Cardiac fibroblast (primary cell): ENCODE data around the gene RSPH9.

ENCODE experiments used
- DNase-seq, 2 donors: peaks; one replicate each; pipeline versions ENCODE4 v3.0.0 to v3.0.0-alpha.2; 2010; ENCODE audit warnings: low read depth in 2 of 2
- H3K4me3 ChIP-seq, 2 donors: replicated peaks in 1 of 2; 1 replicate in 1 of 2; 2 replicates in 1 of 2; pipeline ENCODE4 v1.5.1; 2011; ENCODE audit warnings: low read depth in 2 of 2, low read length in 2 of 2, mild to moderate bottlenecking in 2 of 2, moderate library complexity in 1 of 2
- CTCF ChIP-seq: IDR thresholded peaks from one replicate; pipeline ENCODE4 v1.5.1; 2011; ENCODE audit warnings: low read depth, mild to moderate bottlenecking, low read length, inconsistent platforms

Gene RSPH9, protein sequence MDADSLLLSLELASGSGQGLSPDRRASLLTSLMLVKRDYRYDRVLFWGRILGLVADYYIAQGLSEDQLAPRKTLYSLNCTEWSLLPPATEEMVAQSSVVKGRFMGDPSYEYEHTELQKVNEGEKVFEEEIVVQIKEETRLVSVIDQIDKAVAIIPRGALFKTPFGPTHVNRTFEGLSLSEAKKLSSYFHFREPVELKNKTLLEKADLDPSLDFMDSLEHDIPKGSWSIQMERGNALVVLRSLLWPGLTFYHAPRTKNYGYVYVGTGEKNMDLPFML

GRCh38 chr6:43644940-43645612 is at the start of gene RSPH9:
RSPH9 (plus strand) TSS chr6:43645036; CDS start chr6:43645099, 63 bp downstream.
- no peak for TF ChIP-seq CTCF
- H3K4me3 ChIP-seq = peak within 1 kb of the TSS; percentile 51 to 59
- peak; percentile 62 to 66 for DNase-seq

- H3K4me3 ChIP-seq = no peak overlapping the region
- no peak for TF ChIP-seq CTCF
- DNase-seq = no peak
Observed at GRCh38 chr6:43600595-43600994, 44.2 kb upstream of the RSPH9 start.

- peak; percentile 85 to 95 for DNase-seq
- no peak overlapping the region for H3K4me3 ChIP-seq
- TF ChIP-seq CTCF = no peak
Observed at GRCh38 chr6:43604174-43604573, 40.7 kb upstream of the RSPH9 start.

GRCh38 chr6:43606019-43606418 is 38.8 kb upstream of the RSPH9 start:
- DNase-seq = no peak
- TF ChIP-seq CTCF = no peak
- no peak overlapping the region for H3K4me3 ChIP-seq

DNA sequence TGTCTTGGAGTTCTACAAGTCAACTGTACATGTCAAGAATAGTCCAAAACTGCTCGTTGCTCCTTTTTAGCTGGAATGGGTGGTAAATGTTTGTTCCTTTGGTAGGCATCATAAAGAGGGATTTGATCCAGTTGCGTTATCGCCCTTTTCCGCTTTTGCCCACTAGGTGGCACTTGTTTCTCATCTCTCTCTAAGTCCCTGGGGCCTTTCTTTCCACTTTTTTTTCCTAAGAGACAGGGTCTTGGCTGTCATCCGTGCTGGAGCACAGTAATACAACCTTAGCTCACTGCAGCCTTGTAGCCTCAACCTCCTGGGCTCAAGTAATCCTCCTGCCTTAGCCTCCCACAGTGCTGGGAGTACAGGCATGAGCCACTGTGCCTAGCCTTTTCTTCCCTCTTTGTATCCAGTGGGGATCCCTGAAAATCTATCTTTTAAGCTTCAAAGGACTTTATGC is 36.5 kb upstream of the RSPH9 start:
- H3K4me3 ChIP-seq = no peak overlapping the region
- peak; percentile 76 for TF ChIP-seq CTCF
- peak; percentile 91 for DNase-seq

DNA sequence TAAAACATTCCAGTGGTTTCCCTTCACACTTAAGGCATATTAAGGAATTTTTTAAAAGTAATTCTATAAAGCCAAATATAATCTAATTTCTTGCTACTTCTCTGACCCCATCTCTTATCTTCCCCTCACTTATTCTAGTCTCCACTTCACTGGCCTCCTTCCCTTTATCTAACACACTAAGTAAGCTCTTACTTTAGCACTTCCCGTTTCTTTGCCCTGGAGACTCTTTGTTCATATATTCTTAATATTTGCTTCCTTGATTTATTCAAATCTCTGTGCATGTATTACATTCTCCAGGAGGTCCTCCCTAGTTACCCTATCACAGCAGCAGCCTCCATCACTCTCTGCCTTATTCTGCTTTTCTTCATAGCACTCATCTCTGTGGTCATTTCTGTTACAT is 36.0 kb upstream of the RSPH9 start:
- no peak for TF ChIP-seq CTCF
- H3K4me3 ChIP-seq = no peak overlapping the region
- DNase-seq = no peak

DNA sequence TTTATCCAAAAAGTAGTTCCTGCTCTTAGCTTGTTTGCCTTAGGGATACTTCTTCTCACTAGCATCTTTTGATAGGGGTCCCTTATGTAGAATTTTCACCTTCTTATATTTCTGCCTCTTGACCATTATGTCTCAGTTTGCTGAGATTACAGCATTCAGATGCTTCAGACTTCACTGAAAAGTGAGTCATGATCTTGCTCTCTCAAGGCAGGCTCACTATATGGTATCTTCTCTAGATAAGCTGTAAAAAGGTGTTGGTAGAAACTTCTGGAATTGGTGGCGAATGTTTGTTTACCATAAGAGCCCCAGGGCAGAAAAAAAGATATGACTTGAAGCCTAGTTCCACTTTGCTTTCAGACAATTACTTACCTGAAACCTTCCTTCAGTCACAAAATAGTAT is 35.4 kb upstream of the RSPH9 start:
- TF ChIP-seq CTCF = no peak
- DNase-seq = no peak
- H3K4me3 ChIP-seq = no peak overlapping the region
